H9 (cell line): ENCODE data around the gene RASSF8. TPM values are rescaled to one million over a fixed set of nuclear protein-coding genes. Genes with fewer than 3 reads are reported as not detected.

Experiments
- DNase-seq: peaks from one replicate; pipeline ENCODE4 v3.0.0-alpha.2; 2017
- H2AFZ ChIP-seq: one replicate; pipeline ENCODE4 v1.6.1; 2013; ENCODE audit warnings: mild to moderate bottlenecking, low read length, control low read depth, moderate library complexity
- H2AK5ac ChIP-seq: 2 replicates; pipeline ENCODE4 v1.6.1; 2013; ENCODE audit warnings: low read length, control low read depth, mixed read lengths; ENCODE audit not compliant: insufficient read length
- H2BK120ac ChIP-seq: one replicate; pipeline ENCODE4 v1.6.1; 2013; ENCODE audit warnings: low read depth, mild to moderate bottlenecking, low read length, control low read depth, inconsistent platforms; ENCODE audit not compliant: poor library complexity, severe bottlenecking
- H2BK12ac ChIP-seq: 2 replicates; pipeline ENCODE4 v1.6.1; 2013; ENCODE audit warnings: low read length, control low read depth, mixed read lengths, low read depth; ENCODE audit not compliant: insufficient read length
- H2BK15ac ChIP-seq: 2 replicates; pipeline ENCODE4 v1.6.1; 2013; ENCODE audit warnings: low read depth, low read length, control low read depth
- H2BK20ac ChIP-seq: one replicate; pipeline ENCODE4 v1.6.1; 2013; ENCODE audit warnings: low read depth, mild to moderate bottlenecking, low read length, control low read depth, inconsistent platforms; ENCODE audit not compliant: poor library complexity, severe bottlenecking
- H2BK5ac ChIP-seq: 2 replicates; pipeline ENCODE4 v1.6.1; 2013; ENCODE audit warnings: low read length, control low read depth, mixed read lengths; ENCODE audit not compliant: insufficient read length
- H3K14ac ChIP-seq: 2 replicates; pipeline ENCODE4 v1.6.1; 2013; ENCODE audit warnings: low read length, control low read depth; ENCODE audit not compliant: insufficient read depth
- H3K18ac ChIP-seq: 2 replicates; pipeline ENCODE4 v1.6.1; 2013; ENCODE audit warnings: low read depth, mild to moderate bottlenecking, mixed read lengths, low read length, control low read depth; ENCODE audit not compliant: insufficient read length
- H3K23ac ChIP-seq: 2 replicates; pipeline ENCODE4 v1.6.1; 2013; ENCODE audit warnings: low read length, control low read depth, mixed read lengths, low read depth; ENCODE audit not compliant: insufficient read length
- H3K23me2 ChIP-seq: 2 replicates; pipeline ENCODE4 v1.6.1; 2013; ENCODE audit warnings: low read depth, mild to moderate bottlenecking, mixed read lengths, low read length, control low read depth; ENCODE audit not compliant: insufficient read length, poor library complexity, severe bottlenecking
- H3K27ac ChIP-seq: 2 replicates; pipeline ENCODE4 v1.5.1; 2013; ENCODE audit warnings: low read length, control low read depth, mixed read lengths, low read depth; ENCODE audit not compliant: insufficient read length
- H3K27me3 ChIP-seq: 2 replicates; pipeline ENCODE4 v1.6.1; 2013; ENCODE audit warnings: low read length, control low read depth, inconsistent platforms; ENCODE audit not compliant: insufficient read depth
- H3K4ac ChIP-seq: 2 replicates; pipeline ENCODE4 v1.6.1; 2013; ENCODE audit warnings: low read depth, mild to moderate bottlenecking, control low read depth, inconsistent platforms, low read length, moderate library complexity
- H3K4me1 ChIP-seq: 2 replicates; pipeline ENCODE4 v1.6.1; 2013; ENCODE audit warnings: low read length, control low read depth, inconsistent platforms; ENCODE audit not compliant: insufficient read depth
- H3K4me2 ChIP-seq: 2 replicates; pipeline ENCODE4 v1.6.1; 2013; ENCODE audit warnings: low read length, control low read depth, mixed read lengths; ENCODE audit not compliant: insufficient read length, insufficient read depth
- H3K56ac ChIP-seq: 2 replicates; pipeline ENCODE4 v1.6.1; 2013; ENCODE audit warnings: low read depth, mild to moderate bottlenecking, mixed read lengths, low read length, control low read depth; ENCODE audit not compliant: insufficient read length
- H3K79me1 ChIP-seq: 2 replicates; pipeline ENCODE4 v1.6.1; 2013; ENCODE audit warnings: low read depth, mild to moderate bottlenecking, moderate library complexity, low read length, control low read depth, inconsistent platforms; ENCODE audit not compliant: insufficient read depth, poor library complexity, severe bottlenecking
- H3K79me2 ChIP-seq: 2 replicates; pipeline ENCODE4 v1.6.1; 2013; ENCODE audit warnings: low read length, control low read depth, inconsistent platforms; ENCODE audit not compliant: insufficient read depth
- H3K9ac ChIP-seq: 2 replicates; pipeline ENCODE4 v1.6.1; 2013; ENCODE audit warnings: low read length, control low read depth, mixed read lengths; ENCODE audit not compliant: insufficient read length; ENCODE audit errors: extremely low read depth
- H3K9me3 ChIP-seq: one replicate; pipeline ENCODE4 v1.6.1; 2013; ENCODE audit warnings: low read depth, low read length, inconsistent platforms; ENCODE audit not compliant: control insufficient read depth
- H3T11ph ChIP-seq: one replicate; pipeline ENCODE4 v1.6.1; 2013; ENCODE audit warnings: mild to moderate bottlenecking, low read length, control low read depth, inconsistent platforms
- H4K20me1 ChIP-seq: one replicate; pipeline ENCODE4 v1.6.1; 2013; ENCODE audit not compliant: control insufficient read depth, insufficient read length, insufficient read depth
- H4K5ac ChIP-seq: 2 replicates; pipeline ENCODE4 v1.6.1; 2013; ENCODE audit warnings: low read depth, mild to moderate bottlenecking, mixed read lengths, low read length, control low read depth; ENCODE audit not compliant: insufficient read length
- H4K8ac ChIP-seq: replicated peaks from 2 replicates; pipeline ENCODE4 v1.6.1; 2013; ENCODE audit warnings: low read length, control low read depth, mixed read lengths, low read depth; ENCODE audit not compliant: insufficient read length
- H4K91ac ChIP-seq: 2 replicates; pipeline ENCODE4 v1.6.1; 2013; ENCODE audit warnings: low read depth, mild to moderate bottlenecking, moderate library complexity, mixed read lengths, low read length, control low read depth; ENCODE audit not compliant: insufficient read length
- H3K27ac Mint-ChIP-seq, 3 experiments: 2 replicates in 2 of 3; 3 replicates in 1 of 3; pipeline ENCODE4 v1.8.0; 2020 to 2021; ENCODE audit warnings: mixed read lengths in 3 of 3, mild to moderate bottlenecking in 1 of 3, moderate library complexity in 1 of 3
- H3K27me3 Mint-ChIP-seq: 2 replicates; pipeline ENCODE4 v1.8.0; 2021; ENCODE audit warnings: low read depth, mild to moderate bottlenecking, moderate library complexity, mixed read lengths
- H3K36me3 Mint-ChIP-seq, 3 experiments: 2 replicates in 2 of 3; 3 replicates in 1 of 3; pipeline ENCODE4 v1.8.0; 2020 to 2021; ENCODE audit warnings: low read depth in 3 of 3, mixed read lengths in 3 of 3; ENCODE audit not compliant: insufficient read depth in 1 of 3
- H3K4me1 Mint-ChIP-seq, 2 experiments: 2 replicates each; pipeline ENCODE4 v1.8.0; 2020; ENCODE audit warnings: mixed read lengths in 2 of 2
- H3K4me3 Mint-ChIP-seq, 2 experiments: 2 replicates in 1 of 2; 3 replicates in 1 of 2; pipeline ENCODE4 v1.8.0; 2020 to 2021; ENCODE audit warnings: mild to moderate bottlenecking in 2 of 2, mixed read lengths in 2 of 2, moderate library complexity in 1 of 2
- H3K9me3 Mint-ChIP-seq, 2 experiments: 2 replicates in 1 of 2; 3 replicates in 1 of 2; pipeline ENCODE4 v1.8.0; 2020; ENCODE audit warnings: mild to moderate bottlenecking in 2 of 2, mixed read lengths in 2 of 2, moderate library complexity in 1 of 2
- CTCF ChIP-seq: fragments of 200-600 bp; sonication (generic); conservative IDR thresholded peaks from 3 replicates; pipeline ENCODE4 v1.8.0; 2021; ENCODE audit warnings: antibody characterized with exemption, mild to moderate bottlenecking
- WGBS: extraction: QIAGEN DNeasy Blood & Tissue Kit; methylation state at CpG from one replicate; pipeline ENCODE4 v1.1.7; 2013; ENCODE audit warnings: missing lambda C conversion rate, low lambda C conversion rate, mixed read lengths; ENCODE audit not compliant: insufficient read length; ENCODE audit errors: extremely low coverage; 5-methylcytosine and 5-hydroxymethylcytosine counted together
- total RNA-seq: library from RNA; stranded (reverse); gene quantifications from 2 replicates; pipeline ENCODE4 v1.2.1, GENCODE V29; 2021

Gene RASSF8
- total RNA-seq, 1 experiment from 2014 or later: 38.8 TPM

- H3K4me2 ChIP-seq: no peak overlapping the region
- DNase-seq: no peak
Measured at GRCh38 chr12:26068503-26068902, 110.0 kb downstream of the RASSF8 start.

More at GRCh38 chr12:26068503-26068902, 110.0 kb downstream of the RASSF8 start:
- Histone ChIP-seq H2BK15ac (no peak overlapping the region), H2BK12ac (no peak overlapping the region), H2BK120ac (no peak overlapping the region), H3K23ac (no peak overlapping the region), H3K18ac (no peak overlapping the region), H4K91ac (no peak overlapping the region), H3K27ac (no peak overlapping the region), H3K4ac (no peak overlapping the region), H3K23me2 (no peaks in the 10 kb centered on the region), H2BK5ac (no peak overlapping the region), H4K20me1 (no peaks in the 10 kb centered on the region), H4K8ac (no peak overlapping the region), H2AFZ (no peak overlapping the region), H3K79me1 (no peaks in the 10 kb centered on the region), H3T11ph (no peak overlapping the region), H3K56ac (no peak overlapping the region), H3K4me1 (peaks cover 2% of the 10 kb centered on the region; the same call in 1 of the 2 replicates), H2BK20ac (no peak overlapping the region), H3K9me3 (no peaks in the 10 kb centered on the region), H3K27me3 (no peaks in the 10 kb centered on the region), H3K9ac (no peak overlapping the region), H4K5ac (no peak overlapping the region), H3K79me2 (no peaks in the 10 kb centered on the region), H3K14ac (no peak overlapping the region), H2AK5ac (no peak overlapping the region)
- Mint-ChIP-seq H3K36me3 (peaks cover 2 to 5% (median 4%) of the 10 kb centered on the region in 3 experiments; a peak in 5 of 7 replicates), H3K27me3 (no peaks in the 10 kb centered on the region), H3K4me1 (peaks cover 12 to 13% of the 10 kb centered on the region in 2 experiments), H3K4me3 (no peak overlapping the region), H3K27ac (peak overlapping the region in 1 of 3 experiments; percentile 78; a peak in 2 of 7 replicates), H3K9me3 (no peaks in the 10 kb centered on the region)
- TF ChIP-seq CTCF: no peak
- WGBS: no CpG with 5 or more reads among the region's 4 CpGs
